Activated naive CD8-positive, alpha-beta T cell (primary cell): Measurements from ENCODE around the gene CAMTA1.
A peak's percentile ranks its signal among the peaks of the same experiment; 100 is the strongest.

Source experiments
- H3K27ac Mint-ChIP-seq: one replicate; pipeline ENCODE4 v1.8.0; 2021; ENCODE audit warnings: mixed read lengths
- H3K27me3 Mint-ChIP-seq: one replicate; pipeline ENCODE4 v1.8.0; 2021; ENCODE audit warnings: mixed read lengths
- H3K36me3 Mint-ChIP-seq: one replicate; pipeline ENCODE4 v1.8.0; 2021; ENCODE audit warnings: mixed read lengths
- H3K4me1 Mint-ChIP-seq: one replicate; pipeline ENCODE4 v1.8.0; 2021; ENCODE audit warnings: low read depth, mixed read lengths
- H3K4me3 Mint-ChIP-seq: one replicate; pipeline ENCODE4 v1.8.0; 2021; ENCODE audit warnings: mild to moderate bottlenecking, mixed read lengths
- H3K9me3 Mint-ChIP-seq: one replicate; pipeline ENCODE4 v1.8.0; 2021; ENCODE audit warnings: low read depth, mixed read lengths

The CAMTA1 gene

GRCh38 chr1:7107109-7107830, 322.0 kb downstream of the CAMTA1 start:
- Mint-ChIP-seq H3K9me3 (no peaks in the 10 kb centered on the region), H3K36me3 (no peaks in the 10 kb centered on the region), H3K27ac (no peak overlapping the region), H3K4me3 (no peak overlapping the region), H3K4me1 (no peaks in the 10 kb centered on the region), H3K27me3 (peaks cover 4% of the 10 kb centered on the region)

GRCh38 chr1:7108251-7108650, 323.0 kb downstream of the CAMTA1 start:
- H3K36me3 Mint-ChIP-seq: no peaks in the 10 kb centered on the region
- H3K9me3 Mint-ChIP-seq: no peaks in the 10 kb centered on the region
- no peak overlapping the region for H3K27ac Mint-ChIP-seq
- no peak overlapping the region for H3K4me3 Mint-ChIP-seq
- peaks cover 7% of the 10 kb centered on the region for H3K27me3 Mint-ChIP-seq
- H3K4me1 Mint-ChIP-seq: no peaks in the 10 kb centered on the region

DNA sequence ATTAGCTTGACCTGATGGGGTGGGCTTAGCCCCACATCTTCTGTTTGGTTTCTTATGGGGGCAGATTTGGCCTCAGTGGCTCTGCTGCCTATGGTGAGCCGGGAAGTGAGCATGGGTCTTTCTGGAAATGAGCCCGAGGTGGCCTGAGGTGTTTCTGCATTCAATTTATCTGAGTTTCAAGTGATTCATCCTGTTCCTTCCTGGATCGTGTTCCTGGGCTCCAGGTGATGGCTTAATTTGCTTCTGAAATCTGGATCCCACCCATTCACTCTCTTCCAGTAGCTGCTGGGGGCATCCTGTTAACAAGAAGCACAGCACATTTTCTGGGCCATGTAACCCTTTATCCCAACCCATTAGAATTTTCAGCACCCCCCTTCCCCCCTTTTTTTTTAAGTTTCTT, 324.6 kb downstream of the CAMTA1 start:
- no peaks in the 10 kb centered on the region for H3K36me3 Mint-ChIP-seq
- H3K4me1 Mint-ChIP-seq: no peaks in the 10 kb centered on the region
- H3K9me3 Mint-ChIP-seq: no peaks in the 10 kb centered on the region
- peaks cover 7% of the 10 kb centered on the region for H3K27me3 Mint-ChIP-seq
- no peak overlapping the region for H3K27ac Mint-ChIP-seq
- no peak overlapping the region for H3K4me3 Mint-ChIP-seq

DNA sequence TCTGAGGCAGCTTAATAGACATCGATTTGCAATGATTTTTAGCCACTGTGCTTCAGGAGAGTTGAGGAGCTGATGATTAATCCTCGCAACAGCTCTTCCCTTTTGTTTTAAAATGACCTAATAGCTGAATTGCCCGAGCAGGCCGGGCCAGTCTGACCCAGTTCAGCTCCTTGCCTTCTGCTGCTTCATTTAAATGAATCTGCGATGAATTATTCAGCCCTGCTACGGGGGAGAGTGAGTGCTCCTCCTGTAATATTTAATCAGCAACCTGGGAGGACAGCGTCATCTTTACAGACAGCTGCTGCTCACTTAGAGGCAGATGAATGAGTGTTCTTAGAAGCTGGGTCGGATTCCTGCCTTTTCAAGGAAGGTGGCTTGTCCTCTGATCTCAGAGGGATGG, 325.1 kb downstream of the CAMTA1 start:
- Mint-ChIP-seq H3K36me3 (no peaks in the 10 kb centered on the region), H3K9me3 (no peaks in the 10 kb centered on the region), H3K27ac (no peak overlapping the region), H3K4me1 (no peaks in the 10 kb centered on the region), H3K27me3 (peaks cover 7% of the 10 kb centered on the region), H3K4me3 (no peak overlapping the region)

GRCh38 chr1:7111853-7112252, 326.6 kb downstream of the CAMTA1 start:
- Mint-ChIP-seq H3K27me3 (peaks cover 7% of the 10 kb centered on the region), H3K27ac (no peak overlapping the region), H3K4me1 (no peaks in the 10 kb centered on the region), H3K4me3 (no peak overlapping the region), H3K36me3 (peaks cover 2% of the 10 kb centered on the region), H3K9me3 (peaks cover 5% of the 10 kb centered on the region)

DNA sequence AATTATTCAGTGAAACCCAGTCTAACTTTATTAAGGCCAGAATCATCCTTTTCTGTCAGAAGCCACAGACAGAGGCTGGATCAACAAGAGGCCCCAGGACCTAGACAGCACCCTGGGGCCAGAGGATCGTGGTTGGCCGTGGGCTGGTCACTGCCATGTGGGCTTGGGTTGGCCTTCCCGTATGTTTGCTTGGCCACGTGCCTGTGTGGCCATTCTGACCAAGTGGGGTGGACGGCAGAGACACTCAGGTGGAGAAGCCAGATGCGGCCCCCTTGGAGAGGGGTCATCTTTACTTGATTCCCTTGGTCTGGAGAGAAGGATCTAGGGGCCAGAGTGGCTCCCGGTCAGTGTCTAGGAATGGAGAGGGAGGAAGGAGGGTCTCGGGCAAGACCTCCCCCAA, 327.9 kb downstream of the CAMTA1 start:
- Mint-ChIP-seq H3K4me1 (no peaks in the 10 kb centered on the region), H3K9me3 (peaks cover 5% of the 10 kb centered on the region), H3K27ac (no peak overlapping the region), H3K36me3 (peaks cover 2% of the 10 kb centered on the region), H3K27me3 (peaks cover 7% of the 10 kb centered on the region), H3K4me3 (no peak overlapping the region)

GRCh38 chr1:7113822-7114221, 328.6 kb downstream of the CAMTA1 start:
- H3K27ac Mint-ChIP-seq: no peak overlapping the region
- H3K4me3 Mint-ChIP-seq: no peak overlapping the region
- peaks cover 2% of the 10 kb centered on the region for H3K36me3 Mint-ChIP-seq
- H3K27me3 Mint-ChIP-seq: peaks cover 4% of the 10 kb centered on the region
- peaks cover 5% of the 10 kb centered on the region for H3K9me3 Mint-ChIP-seq
- H3K4me1 Mint-ChIP-seq: no peaks in the 10 kb centered on the region

DNA sequence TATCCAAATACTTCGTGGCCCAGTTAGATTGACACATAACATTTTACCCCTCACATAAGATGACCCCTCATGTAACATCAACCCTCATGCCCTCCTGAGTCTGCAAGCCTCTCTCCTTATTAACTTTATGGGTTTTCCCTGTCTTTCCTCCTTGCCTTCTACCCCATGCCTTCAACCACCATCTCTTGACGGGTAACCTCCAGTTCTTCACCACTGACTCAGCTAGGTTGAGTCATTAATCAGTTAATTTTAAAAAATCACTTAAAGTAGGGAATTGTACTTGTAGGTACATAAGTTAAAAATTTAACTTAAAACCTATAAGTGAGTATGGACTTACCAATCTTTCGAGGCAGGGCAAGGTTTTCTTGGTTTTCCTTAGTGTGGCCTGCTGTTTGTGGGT, 330.7 kb downstream of the CAMTA1 start:
- H3K27me3 Mint-ChIP-seq: peaks cover 4% of the 10 kb centered on the region
- H3K4me1 Mint-ChIP-seq: no peaks in the 10 kb centered on the region
- peaks cover 5% of the 10 kb centered on the region for H3K9me3 Mint-ChIP-seq
- no peak overlapping the region for H3K27ac Mint-ChIP-seq
- peaks cover 2% of the 10 kb centered on the region for H3K36me3 Mint-ChIP-seq
- no peak overlapping the region for H3K4me3 Mint-ChIP-seq

DNA sequence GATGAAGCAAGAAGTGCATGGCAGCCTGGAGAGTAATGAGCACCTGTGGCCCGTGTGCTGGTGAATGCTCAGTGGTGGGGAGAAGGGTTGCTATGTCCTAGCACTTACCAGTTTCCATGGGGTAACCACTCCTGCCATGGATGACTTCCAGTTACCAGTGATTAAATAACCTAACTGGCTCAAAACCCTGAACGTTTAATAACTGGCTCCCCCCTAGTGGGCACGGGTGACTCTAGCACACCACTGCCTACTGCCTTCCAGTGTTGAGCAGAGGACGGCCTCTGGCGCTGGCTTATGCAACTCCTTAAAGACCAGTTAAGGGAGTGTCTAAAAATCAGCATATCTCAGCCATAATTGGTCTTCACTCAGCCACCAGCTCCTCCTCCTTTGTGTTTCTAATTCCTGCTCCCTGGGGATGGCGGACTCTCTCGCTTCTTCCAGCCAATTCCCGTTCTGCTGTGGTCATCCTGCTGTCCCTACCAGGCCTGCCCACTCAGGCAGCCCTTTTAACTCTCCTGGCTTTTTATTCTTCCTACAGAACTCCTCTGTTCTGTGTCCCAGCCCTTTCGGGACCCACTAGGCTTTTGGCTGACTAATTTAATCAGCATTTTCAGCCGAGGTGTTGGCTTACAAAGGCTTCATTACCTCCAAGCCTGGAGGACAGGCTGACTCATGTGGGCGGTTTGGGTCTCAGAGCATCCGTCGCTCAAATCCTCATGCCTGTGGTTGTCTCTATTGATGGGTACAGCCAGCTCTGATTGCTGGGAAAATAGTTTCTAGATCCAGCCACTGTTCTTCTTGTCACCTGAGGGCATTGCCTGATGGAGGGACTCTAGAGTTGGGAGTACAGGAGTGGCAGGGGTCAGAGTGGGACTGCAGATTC, 332.4 kb downstream of the CAMTA1 start:
- H3K27ac Mint-ChIP-seq: no peak overlapping the region
- H3K9me3 Mint-ChIP-seq: peaks cover 5% of the 10 kb centered on the region
- H3K4me3 Mint-ChIP-seq: no peak overlapping the region
- H3K4me1 Mint-ChIP-seq: no peaks in the 10 kb centered on the region
- H3K36me3 Mint-ChIP-seq: peaks cover 2% of the 10 kb centered on the region
- H3K27me3 Mint-ChIP-seq: peaks cover 4% of the 10 kb centered on the region

GRCh38 chr1:7119156-7119555, 333.9 kb downstream of the CAMTA1 start:
- no peak overlapping the region for H3K4me3 Mint-ChIP-seq
- H3K4me1 Mint-ChIP-seq: no peaks in the 10 kb centered on the region

DNA sequence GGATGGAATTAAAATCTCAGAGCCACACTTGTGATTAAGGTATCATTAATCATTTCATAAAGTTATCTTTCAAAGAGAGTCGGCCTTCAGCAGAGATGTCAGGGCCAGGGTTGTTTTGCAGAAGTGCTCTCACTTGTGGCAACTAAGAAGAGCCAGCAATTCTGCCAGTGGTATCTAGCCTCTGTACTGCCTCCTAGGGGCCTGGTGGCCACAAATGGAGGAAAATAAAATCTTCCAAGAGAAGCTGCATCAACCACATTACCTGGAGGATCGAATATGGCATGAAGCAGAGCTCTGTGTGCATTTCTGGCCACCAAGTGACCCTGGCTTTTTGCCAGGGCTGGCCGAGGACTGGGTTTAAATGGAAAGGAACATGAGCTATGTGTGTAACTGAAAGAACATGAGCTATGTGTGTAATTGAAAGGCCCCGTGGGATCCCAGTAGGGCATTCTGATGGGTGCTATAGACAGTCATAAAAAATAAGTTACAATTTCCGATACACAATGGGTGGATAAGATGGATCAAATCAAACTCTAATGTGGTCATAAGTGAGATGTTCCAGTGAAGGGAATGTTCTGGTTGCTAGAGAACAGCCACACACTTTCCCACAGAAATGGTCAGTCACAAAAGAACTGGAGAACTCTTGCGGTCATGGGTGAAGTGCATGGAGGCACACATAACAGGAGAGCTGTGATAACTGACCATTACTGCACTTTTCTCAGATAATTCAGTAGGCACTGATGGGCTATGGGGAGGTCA, 335.8 kb downstream of the CAMTA1 start:
- Mint-ChIP-seq H3K27ac (no peak overlapping the region), H3K36me3 (no peaks in the 10 kb centered on the region), H3K4me3 (no peak overlapping the region), H3K9me3 (peaks cover 2% of the 10 kb centered on the region), H3K4me1 (no peaks in the 10 kb centered on the region), H3K27me3 (peaks cover 1% of the 10 kb centered on the region)

More at GRCh38 chr1:7119156-7119555, 333.9 kb downstream of the CAMTA1 start:
- no peak overlapping the region for H3K27ac Mint-ChIP-seq
- H3K27me3 Mint-ChIP-seq: peaks cover 1% of the 10 kb centered on the region
- peaks cover 5% of the 10 kb centered on the region for H3K9me3 Mint-ChIP-seq
- peaks cover 2% of the 10 kb centered on the region for H3K36me3 Mint-ChIP-seq

GRCh38 chr1:7121622-7121988, 336.4 kb downstream of the CAMTA1 start:
- peaks cover 1% of the 10 kb centered on the region for H3K27me3 Mint-ChIP-seq
- no peaks in the 10 kb centered on the region for H3K36me3 Mint-ChIP-seq
- no peaks in the 10 kb centered on the region for H3K4me1 Mint-ChIP-seq
- no peaks in the 10 kb centered on the region for H3K9me3 Mint-ChIP-seq
- no peak overlapping the region for H3K27ac Mint-ChIP-seq
- H3K4me3 Mint-ChIP-seq: no peak overlapping the region

DNA sequence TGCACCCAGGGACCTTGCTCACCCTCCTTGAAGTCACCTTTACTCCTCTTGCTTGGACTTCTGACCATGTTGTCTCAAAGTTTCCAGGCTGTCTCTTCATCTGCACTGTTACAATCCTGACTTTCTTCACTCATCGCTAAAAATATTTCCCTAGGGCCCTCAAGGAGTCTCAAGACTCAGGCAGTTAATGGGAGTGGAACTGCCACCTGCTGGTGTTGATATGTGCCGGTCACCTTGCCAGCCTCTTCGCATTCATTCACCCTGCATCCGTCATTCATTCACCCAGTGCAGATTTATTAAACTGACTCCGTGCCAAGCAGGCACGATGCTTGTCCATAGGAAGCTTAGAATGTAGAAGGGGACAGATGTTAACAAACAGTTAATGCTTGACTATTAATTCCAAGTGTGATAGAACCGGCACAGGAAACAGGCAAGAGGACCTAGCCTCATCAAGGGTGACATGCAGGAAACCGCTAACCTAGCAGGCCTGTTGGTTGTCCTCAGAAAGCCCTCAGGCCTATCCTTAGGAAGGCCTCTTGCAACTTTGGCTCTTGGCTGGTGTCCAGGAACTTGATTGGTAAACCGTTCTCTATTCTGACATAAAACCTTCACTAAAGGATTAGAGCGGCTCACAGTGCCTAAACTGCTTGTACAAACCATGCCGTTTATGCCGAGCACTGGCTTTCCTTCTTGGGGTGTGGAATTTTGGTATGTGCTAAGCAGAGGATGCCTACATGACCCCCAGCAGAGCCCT, 342.2 kb downstream of the CAMTA1 start:
- H3K4me3 Mint-ChIP-seq: no peak overlapping the region
- H3K27me3 Mint-ChIP-seq: peaks cover 13% of the 10 kb centered on the region
- H3K36me3 Mint-ChIP-seq: no peaks in the 10 kb centered on the region
- no peaks in the 10 kb centered on the region for H3K9me3 Mint-ChIP-seq
- no peaks in the 10 kb centered on the region for H3K4me1 Mint-ChIP-seq
- no peak overlapping the region for H3K27ac Mint-ChIP-seq

- H3K27me3 Mint-ChIP-seq: peaks cover 13% of the 10 kb centered on the region
- H3K27ac Mint-ChIP-seq: peak overlapping the region; percentile 11
- no peaks in the 10 kb centered on the region for H3K4me1 Mint-ChIP-seq
- H3K9me3 Mint-ChIP-seq: no peaks in the 10 kb centered on the region
- no peaks in the 10 kb centered on the region for H3K36me3 Mint-ChIP-seq
- H3K4me3 Mint-ChIP-seq: no peak overlapping the region
Observed at GRCh38 chr1:7128293-7128692, 343.0 kb downstream of the CAMTA1 start.
